Esophagus squamous epithelium (tissue), 4 donors: ENCODE data around the gene FURIN.

Source experiments
- POLR2A ChIP-seq, 4 donors: fragments of 450-650 bp; IDR thresholded peaks; one replicate each; pipeline ENCODE4 v1.6.1; 2017; ENCODE audit warnings: antibody characterized with exemption in 4 of 4, mild to moderate bottlenecking in 4 of 4, moderate library complexity in 3 of 4
- TF ChIP-seq, protein P1 (sequence below), 6 experiments: fragments of 450-650 bp in 4 of 6; fragments of 200-600 bp in 2 of 6; sonication (generic) in 2 of 6; IDR thresholded peaks; one replicate each; pipeline ENCODE4 v1.5.1; 2016 to 2019; ENCODE audit warnings: antibody characterized with exemption in 6 of 6, mild to moderate bottlenecking in 4 of 6, moderate library complexity in 4 of 6

DNA sequence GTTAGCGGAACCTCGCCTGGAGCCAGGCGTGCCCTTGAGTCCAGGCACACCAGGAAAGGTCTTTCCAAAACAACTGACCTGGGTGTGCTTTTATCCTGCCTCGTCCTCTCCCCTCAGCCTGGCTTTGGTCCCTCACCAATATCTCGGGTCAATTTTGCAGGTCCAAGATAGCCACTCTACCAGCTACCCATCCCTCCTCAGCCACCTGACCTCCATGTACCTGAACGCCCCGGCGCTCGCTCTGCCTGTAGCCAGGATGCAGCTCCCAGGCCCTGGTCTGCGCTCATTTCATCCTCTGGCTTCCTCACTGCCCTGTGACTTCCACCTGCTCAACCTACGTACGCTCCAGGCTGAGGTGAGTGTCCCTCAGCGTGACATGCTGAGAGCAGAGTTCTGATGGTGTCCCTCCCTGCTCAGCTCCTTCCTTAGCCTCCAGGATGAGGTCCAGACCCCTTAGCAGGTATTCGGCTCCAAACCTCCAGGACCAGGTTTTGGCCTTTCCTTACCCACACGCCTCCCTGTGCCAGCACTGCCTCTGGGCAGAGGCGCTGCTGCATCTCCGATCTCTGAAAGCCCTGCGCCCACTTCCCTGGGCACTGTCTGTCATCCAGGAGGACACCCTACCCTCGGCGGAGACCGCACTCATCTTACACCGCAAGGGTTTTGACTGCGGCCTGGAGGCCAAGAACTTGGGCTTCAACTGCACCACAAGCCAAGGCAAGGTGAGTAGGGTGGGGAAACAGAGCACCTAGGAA is 49.8 kb downstream of the FURIN start:
- TF ChIP-seq, protein P1, sequence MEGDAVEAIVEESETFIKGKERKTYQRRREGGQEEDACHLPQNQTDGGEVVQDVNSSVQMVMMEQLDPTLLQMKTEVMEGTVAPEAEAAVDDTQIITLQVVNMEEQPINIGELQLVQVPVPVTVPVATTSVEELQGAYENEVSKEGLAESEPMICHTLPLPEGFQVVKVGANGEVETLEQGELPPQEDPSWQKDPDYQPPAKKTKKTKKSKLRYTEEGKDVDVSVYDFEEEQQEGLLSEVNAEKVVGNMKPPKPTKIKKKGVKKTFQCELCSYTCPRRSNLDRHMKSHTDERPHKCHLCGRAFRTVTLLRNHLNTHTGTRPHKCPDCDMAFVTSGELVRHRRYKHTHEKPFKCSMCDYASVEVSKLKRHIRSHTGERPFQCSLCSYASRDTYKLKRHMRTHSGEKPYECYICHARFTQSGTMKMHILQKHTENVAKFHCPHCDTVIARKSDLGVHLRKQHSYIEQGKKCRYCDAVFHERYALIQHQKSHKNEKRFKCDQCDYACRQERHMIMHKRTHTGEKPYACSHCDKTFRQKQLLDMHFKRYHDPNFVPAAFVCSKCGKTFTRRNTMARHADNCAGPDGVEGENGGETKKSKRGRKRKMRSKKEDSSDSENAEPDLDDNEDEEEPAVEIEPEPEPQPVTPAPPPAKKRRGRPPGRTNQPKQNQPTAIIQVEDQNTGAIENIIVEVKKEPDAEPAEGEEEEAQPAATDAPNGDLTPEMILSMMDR (IDR thresholded peaks at IDR 0.05) = no peak
- no peak for TF ChIP-seq POLR2A (IDR thresholded peaks at IDR 0.05)
